ENCODE measurements around the gene HYCC2.
A peak's percentile ranks its signal among the peaks of the same experiment; 100 is the strongest.
"Not testable (repeated sequence)": the region's sequence is repeated elsewhere in the genome, so short reads cannot be mapped to it uniquely, and the experiment has no call there.

The HYCC2 gene

DNA sequence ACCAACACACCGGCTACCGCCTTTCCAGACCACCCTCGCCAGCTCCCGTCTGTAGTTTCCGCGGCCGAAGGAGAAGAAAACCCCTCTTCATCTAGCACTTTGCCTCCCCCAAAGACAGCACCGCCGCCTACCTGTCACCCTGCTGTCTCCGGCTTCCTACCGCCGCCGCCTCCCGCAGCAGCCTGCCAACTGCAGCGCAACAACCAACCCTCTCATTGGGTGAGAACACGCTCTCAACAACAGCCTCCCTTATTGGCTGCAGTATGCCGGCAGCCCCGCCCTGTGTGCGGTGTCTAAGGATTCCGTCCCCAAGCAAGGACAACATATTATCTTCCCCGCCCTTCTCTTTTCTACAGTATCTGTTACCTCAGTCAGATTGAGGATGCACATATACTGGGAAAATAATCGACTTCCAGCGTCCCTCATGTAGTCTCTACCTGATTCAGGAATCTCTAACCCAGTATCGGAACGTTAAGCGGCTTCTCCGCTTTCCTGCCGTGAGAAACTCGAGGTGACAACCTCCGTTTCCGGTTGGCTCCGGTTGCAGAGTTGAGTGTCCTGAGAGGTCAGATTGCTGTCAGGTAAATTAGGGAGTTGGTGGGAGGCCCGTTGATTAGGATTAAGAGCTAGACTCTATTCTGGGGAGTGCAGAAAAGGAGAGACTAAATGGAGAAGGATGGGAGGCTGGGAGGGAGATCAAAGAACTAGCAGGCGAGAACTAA, at the start of gene HYCC2, which contains the start of gene NDUFB3:
Gene HYCC2 (minus strand): TSS at position 193 of the 722 bp plus-strand sequence. CDS start 47,662 bp downstream, outside the sequence.
Gene NDUFB3 (plus strand): TSS at position 523 of the 722 bp plus-strand sequence. CDS start 6,882 bp downstream, outside the sequence.
- DNase-seq, result peak; percentile 90

DNA sequence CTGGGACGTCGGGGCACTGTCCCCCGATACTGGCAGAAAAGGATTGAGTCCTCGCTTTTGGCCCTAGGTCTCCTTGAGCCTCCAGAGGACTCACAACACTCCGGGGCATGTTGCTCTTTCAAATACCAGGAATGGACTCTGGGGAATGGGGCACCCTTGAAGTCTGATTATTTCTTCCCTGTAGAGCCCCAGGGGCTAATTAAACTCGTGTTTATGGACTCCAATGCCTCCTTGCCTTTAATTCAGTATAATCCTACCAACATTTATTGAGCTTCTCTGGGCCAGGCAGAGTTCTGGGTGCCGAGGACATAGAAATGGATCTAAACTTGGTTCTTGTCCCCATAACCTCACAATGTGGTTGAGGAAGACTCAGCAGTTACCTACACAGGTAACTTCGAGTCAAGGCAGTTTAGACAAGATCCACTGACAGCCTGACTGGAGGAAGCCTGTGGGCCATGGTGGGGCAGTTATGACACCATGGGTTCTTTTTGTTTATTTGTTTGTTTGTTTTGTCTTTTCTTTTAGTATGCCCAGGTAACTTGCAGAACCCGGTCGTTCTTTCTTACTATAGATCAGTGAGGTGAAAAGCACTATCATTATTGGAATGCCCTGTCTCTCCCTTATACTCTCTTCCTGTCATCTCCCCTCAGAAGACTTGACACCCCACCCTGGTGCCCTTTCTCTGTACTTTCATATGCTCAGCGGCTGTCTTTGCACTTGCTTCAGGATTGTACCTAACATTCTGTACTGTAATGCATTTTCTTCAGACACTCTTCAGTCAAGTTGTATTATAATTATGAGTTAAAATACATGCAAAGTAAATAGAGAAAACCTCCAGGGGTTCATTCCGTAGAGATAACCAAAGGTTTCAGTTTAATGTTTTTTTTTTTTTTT, 47.7 kb upstream of the HYCC2 start:
- DNase-seq, result no peak

- DNase-seq, result peak; percentile 91
Observed at GRCh38 chr2:201118121-201118960, 46.9 kb upstream of the HYCC2 start.

DNA sequence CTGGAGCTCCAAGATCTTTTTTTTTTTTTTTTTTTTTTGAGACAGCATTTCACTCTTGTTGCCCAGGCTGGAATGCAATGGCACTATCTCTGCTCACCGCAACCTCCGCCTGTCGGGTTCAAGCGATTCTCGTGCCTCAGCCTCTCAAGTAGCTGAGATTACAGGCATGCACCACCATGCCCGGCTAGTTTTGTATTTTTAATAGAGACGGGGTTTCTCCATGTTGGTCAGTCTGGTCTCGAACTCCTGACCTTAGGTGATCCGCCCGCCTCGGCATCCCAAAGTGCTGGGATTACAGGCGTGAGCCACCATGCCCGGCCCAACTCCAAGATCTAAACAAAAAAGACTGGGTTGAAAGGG, 46.2 kb upstream of the HYCC2 start:
- not testable (repeated sequence) for DNase-seq

DNA sequence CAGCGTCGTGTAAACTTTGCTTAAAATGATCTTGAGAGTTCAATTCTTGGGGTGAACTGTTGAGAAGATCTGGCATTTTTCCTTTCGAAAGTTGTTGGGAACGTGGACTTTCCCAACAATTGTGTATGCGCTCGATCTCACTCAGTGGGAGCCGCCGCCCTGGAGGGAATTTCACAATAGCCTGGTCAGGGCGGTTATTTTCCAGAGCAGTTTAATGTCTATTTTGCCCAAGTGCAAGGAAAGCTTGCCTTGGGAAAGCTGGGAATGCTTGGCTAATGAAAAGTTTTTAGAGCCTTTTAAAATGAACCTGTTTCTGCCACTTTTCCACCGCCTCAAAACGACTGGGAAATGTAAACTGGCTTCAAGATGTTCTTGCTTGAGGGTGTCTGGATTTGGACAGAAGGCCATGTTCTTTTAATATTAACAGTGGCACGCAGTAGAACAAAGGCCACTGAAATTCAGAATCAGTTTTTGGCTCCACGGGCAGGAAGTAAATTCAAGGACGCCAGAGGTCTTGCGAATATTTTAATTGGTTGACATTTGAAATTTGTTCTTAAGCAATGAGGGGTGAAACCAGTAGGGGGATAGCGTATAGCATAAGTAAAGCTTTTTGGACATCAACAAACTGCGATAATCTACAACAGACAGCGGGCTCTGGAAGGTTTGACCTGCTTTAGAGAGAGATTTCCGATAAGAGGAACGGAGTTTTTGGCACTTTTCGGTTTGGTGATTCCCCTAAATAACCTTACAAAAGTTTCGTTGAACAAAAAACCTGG, 45.7 kb upstream of the HYCC2 start:
- no peak for DNase-seq

DNA sequence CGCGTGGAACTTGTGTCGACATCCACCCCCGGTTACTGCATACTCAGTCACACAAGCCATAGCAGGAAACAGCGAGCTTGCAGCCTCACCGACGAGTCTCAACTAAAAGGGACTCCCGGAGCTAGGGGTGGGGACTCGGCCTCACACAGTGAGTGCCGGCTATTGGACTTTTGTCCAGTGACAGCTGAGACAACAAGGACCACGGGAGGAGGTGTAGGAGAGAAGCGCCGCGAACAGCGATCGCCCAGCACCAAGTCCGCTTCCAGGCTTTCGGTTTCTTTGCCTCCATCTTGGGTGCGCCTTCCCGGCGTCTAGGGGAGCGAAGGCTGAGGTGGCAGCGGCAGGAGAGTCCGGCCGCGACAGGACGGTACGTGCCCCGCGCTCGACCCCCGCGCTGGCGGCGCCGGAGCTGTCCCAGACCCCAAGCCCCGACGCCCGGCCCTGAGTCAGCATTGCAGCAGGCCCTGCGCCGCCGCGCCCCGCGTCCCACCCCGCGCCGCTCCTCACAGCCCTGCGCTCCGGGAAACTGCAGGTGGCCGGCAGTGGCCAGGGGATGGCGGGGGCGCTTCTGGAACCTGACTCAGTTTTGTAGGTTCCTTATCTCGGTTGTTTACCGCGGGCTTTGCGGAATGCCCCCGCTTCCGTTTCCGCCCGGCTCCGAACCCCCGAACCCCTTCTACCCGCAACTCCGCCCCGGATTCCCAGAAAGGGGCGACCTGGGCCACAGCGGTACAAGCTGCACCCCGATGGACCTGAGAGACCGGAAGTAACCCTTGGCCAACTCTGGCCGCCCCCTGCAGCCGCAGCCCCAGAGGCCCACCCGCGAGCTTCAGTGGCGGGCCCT, 44.9 kb upstream of the HYCC2 start, which contains the start of gene CFLAR:
Gene CFLAR (plus strand): TSS at position 50 of the 844 bp plus-strand sequence. CDS start 13,702 bp downstream, outside the sequence.
- DNase-seq, result peak; percentile 91

DNA sequence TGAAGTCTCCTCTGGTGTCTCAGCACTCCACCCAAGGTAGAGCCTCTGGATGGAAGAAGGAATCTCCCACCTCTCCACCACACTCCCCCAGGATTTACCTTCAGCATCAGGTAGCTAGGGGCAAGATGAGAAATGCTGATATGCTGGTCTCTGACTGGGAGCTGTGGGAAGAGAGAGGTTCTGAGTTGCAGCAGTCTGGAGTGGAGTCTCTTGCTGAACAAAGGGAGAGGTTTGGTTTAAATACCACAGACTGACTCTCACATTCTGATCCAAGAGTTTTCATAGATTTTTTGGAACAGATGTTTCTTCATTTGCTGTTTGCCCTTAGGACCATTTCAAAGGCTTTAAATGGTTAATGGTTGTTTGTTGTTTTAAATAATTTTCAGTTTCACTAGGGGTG, 43.4 kb upstream of the HYCC2 start:
- DNase-seq, result no peak

DNA sequence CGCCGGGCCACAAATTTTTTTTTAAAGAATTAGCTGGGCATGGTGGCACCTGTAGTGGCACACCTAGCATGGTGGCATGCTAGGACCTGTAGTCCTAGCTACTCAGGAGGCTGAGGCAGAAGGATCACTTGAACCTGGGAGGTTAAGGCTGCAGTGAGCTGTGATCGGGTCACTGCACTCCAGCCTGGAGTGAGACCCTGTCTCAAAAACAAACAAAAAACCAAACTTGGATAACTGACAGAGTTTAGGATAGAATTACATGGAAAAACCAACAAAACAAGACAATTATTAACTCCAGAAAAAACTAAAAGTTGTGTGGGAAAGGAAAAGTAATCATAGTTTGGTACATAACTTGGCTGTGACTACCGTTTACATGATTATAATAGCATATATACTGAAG, 42.9 kb upstream of the HYCC2 start:
- DNase-seq, result no peak

- no peak for DNase-seq
Observed at GRCh38 chr2:201111096-201111495, 39.6 kb upstream of the HYCC2 start.

DNA sequence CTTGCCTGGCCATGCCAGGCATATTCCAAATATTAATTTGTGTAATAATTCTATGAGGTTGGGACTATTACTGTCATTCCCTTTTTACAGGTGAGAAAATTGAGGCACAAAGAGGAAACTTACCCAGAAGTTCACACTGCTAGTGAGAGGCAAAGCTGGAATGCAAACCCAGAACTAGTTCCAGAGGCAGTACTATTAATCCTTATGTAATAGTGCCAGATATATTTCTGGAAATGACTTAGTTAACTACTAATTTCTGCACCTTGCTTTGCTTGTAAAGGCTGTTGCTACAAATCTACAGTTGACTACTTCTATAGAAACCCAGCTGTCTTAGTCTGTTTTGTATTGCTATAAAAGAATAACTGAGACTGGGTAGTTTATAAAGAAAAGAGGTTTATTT, 39.1 kb upstream of the HYCC2 start:
- no peak for DNase-seq

GRCh38 chr2:201109186-201109585, 37.7 kb upstream of the HYCC2 start:
- DNase-seq, result no peak

- DNase-seq, result no peak
Observed at GRCh38 chr2:201108341-201108740, 36.9 kb upstream of the HYCC2 start.

DNA sequence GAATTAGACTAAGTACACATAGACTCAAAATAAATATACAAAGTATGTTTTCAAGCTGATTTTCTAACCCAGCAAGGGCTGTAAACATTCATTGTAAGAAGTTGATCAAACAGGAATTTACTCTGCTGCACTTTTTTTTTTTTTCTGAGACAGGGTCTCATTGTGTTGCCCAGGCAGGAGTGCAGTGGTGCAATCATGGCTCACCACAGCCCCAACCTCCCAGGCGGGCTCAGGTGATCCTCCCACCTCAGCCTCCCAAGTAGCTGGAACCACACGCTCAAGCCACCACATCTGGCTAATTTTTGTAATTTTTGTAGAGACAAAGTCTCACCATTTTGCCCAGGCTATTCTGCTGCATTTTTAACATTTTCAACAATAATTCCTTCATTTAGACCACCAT, 36.2 kb upstream of the HYCC2 start:
- no peak for DNase-seq

DNA sequence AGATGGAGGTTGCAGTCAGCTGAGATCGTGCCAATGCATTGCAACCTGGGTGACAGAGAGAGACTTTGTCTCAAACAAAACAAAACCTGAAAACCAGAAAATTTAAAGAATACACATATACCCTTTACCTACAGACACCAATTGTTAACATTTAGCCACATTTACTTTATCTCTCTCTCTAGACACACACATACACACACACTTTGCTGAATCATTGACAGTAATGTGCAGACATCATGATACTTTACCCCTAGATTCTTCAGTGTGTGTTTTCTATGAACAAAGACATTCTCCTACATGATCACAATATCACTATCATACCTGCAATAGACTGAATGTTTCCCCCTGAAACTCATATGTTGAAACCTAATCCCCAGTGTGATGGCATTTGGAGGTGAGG, 34.3 kb upstream of the HYCC2 start:
- DNase-seq, result no peak

DNA sequence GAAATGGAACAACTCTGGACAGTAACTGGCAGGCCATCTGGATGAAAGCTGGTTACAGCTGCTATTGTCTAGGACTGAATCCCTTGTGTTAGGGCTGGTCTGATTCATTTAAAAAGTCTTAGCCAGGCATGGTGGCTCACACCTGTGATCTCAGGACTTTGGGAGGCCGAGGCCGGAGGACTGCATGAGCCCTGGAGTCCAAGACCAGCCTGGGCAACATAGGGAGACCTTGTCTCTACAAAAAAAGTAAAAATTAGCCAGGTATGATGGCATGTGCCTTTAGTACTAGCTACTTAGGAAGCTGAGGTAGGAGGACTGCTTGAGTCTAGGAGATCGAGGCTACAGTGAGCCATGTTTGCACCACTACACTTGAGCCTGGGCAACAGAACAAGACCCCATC, 29.0 kb upstream of the HYCC2 start:
- DNase-seq, result no peak

DNA sequence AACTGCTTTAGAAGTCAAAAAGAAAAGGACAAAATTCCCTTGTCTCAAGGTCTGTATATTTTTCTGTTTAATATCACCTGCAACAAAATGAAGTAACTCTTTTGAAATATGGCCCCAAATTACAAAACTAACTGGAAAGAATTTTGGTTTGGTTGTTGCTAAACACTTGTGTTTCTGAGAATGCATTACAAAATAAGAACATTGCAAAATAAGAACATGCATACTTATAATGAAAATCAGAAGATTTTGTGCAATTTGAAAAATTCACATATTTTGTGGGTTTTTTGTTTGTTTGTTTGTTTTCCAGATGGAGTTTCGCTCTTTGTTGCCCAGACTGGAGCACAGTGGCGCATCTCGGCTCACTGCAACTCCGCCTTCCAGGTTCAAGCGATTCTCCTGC, 22.1 kb upstream of the HYCC2 start:
- DNase-seq, result no peak

DNA sequence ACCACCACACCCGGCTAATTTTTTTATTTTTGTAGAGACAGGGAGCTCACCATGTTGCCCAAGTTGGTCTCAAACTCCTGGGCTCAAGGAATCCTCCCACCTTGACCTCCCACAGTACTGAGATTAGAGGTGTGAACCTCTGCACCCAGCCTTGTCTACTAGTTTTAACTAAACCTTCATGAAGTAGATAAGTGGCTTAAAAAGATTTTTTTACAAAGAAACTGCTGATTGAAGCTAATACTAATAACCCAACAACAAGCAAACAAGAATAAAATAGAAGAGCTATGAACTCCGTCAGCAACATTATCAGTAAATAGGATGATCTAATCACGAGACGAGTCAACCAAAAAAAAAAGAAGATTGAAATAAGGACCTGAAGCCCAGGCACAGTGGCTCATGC, 19.1 kb upstream of the HYCC2 start:
- no peak for DNase-seq

DNA sequence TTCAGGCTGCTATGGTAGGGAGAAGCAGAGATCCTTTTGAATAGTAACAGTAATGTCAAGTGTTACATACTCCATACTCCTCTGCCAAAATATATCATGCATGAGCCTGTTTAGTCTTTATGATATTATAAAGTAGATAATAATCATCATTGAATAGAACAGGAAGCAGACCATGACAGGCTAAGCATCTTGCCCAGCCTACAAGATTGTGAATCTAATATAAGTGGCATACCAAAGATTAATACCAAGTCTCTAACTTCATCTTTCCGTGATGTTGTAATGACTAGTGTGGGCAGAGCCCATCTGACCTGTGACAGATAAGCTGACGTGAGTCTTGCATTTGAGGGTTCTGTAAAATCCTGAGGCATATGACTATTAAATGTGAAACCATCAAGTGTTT, 13.4 kb upstream of the HYCC2 start:
- no peak for DNase-seq

GRCh38 chr2:201074996-201075395, 3.5 kb upstream of the HYCC2 start:
- DNase-seq, result no peak

- DNase-seq, result no peak
Observed at GRCh38 chr2:201073071-201073470, 1.6 kb upstream of the HYCC2 start.

DNA sequence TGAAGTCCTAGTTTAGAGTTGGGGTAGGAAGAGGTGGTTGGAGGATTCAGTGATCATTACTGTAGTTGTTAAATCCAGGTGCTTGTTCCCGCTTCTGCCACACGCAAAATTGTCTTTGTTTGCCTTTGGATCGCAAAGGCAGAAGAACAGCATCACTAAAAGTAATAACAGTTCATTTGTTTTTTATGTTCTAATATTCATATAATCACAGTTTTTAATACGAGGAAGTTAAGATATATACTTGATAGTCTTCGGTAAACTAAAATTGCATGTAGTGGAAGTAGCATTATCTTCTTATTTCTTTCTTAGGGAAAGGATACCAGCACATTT, 695 bp upstream of the HYCC2 start:
- DNase-seq, result no peak
